K562 (cell line): ENCODE data around the gene TBX1. TPM values are rescaled to one million over a fixed set of nuclear protein-coding genes. Genes with fewer than 3 reads are reported as not detected.

Experiments
- ATAC-seq: fragments of 200-7000 bp; cut with Tn5 transposase; 3 replicates; pipeline ENCODE4 v1.9.1; 2020; ENCODE audit warnings: moderate library complexity
- BruUV-seq: library from RNA; stranded (reverse); fragments of 400-500 nt; replicated peaks from 2 replicates; lab custom pipeline; 2021; lab: Mats Ljungman, UMichigan
- CTCF ChIA-PET: fragments of 300-600 bp; formaldehyde crosslinking; extraction: SDS; loops from one replicate; lab custom pipeline; 2021; ENCODE audit warnings: low intra/inter-chr PET ratio; lab: Yijun Ruan, JAX
- POLR2A ChIA-PET: fragments of 300-600, 350-650 bp; sonication (Branson Sonifier 250); formaldehyde crosslinking; extraction: SDS; loops from one replicate; lab custom pipeline; 2021; ENCODE audit warnings: antibody characterized with exemption, inconsistent platforms; lab: Yijun Ruan, JAX
- DNase-seq, 4 experiments: peaks; one replicate each; pipeline versions ENCODE4 v3.0.0 to v3.0.0-alpha.2; 2011 to 2018; ENCODE audit warnings: low spot score in 3 of 4, mixed read lengths in 3 of 4; ENCODE audit errors: extremely low read depth in 1 of 4
- FAIRE-seq: peaks from 2 replicates; lab custom pipeline; 2011; peaks lifted over from hg19 to GRCh38; lab: Jason Lieb, UNC
- H2AFZ ChIP-seq: 2 replicates; pipeline ENCODE4 v1.6.0; 2011; ENCODE audit warnings: low read depth, low read length, control low read depth, inconsistent platforms
- H3K27ac ChIP-seq: fragments of 200-600 bp; 3 replicates; pipeline ENCODE4 v1.8.0; 2011; ENCODE audit warnings: low read depth, mild to moderate bottlenecking, control low read depth, inconsistent platforms, low read length, moderate library complexity, mixed read lengths; ENCODE audit errors: extremely low read depth
- H3K27me3 ChIP-seq, 2 experiments: fragments of 300-600 bp in 1 of 2; 2 replicates in 1 of 2; 3 replicates in 1 of 2; pipeline versions ENCODE4 v1.6.0 to v1.8.0; 2011; ENCODE audit warnings: inconsistent platforms in 2 of 2, low read length in 2 of 2, mild to moderate bottlenecking in 1 of 2, mixed read lengths in 1 of 2, moderate library complexity in 1 of 2; ENCODE audit not compliant: control insufficient read depth in 2 of 2, insufficient read depth in 2 of 2
- H3K36me3 ChIP-seq: fragments of 300-600 bp; 3 replicates; pipeline ENCODE4 v1.8.0; 2011; ENCODE audit warnings: mild to moderate bottlenecking, low read length, inconsistent platforms; ENCODE audit not compliant: control insufficient read depth, insufficient read depth
- H3K4me1 ChIP-seq, 2 experiments: fragments of 200-600 bp in 1 of 2; replicated peaks in 1 of 2; 2 replicates in 1 of 2; 3 replicates in 1 of 2; pipeline versions ENCODE4 v1.5.1 to v1.8.0; 2011; ENCODE audit warnings: inconsistent platforms in 2 of 2, low read length in 2 of 2, mild to moderate bottlenecking in 1 of 2, mixed read lengths in 1 of 2, moderate library complexity in 1 of 2; ENCODE audit not compliant: control insufficient read depth in 2 of 2, insufficient read depth in 2 of 2
- H3K4me2 ChIP-seq: 2 replicates; pipeline ENCODE4 v1.6.1; 2011; ENCODE audit warnings: low read length, control low read depth, inconsistent platforms, mixed read lengths; ENCODE audit not compliant: insufficient read depth
- H3K4me3 ChIP-seq: fragments of 200-600 bp; sonication (generic), shearing (Covaris generic); 2 replicates; pipeline ENCODE4 v1.5.1; 2016; ENCODE audit warnings: control low read depth, inconsistent platforms
- H3K79me2 ChIP-seq: fragments of 200-600 bp; 3 replicates; pipeline ENCODE4 v1.8.0; 2011; ENCODE audit warnings: low read length, inconsistent platforms; ENCODE audit not compliant: control insufficient read depth, insufficient read depth
- H3K9ac ChIP-seq, 2 experiments: 2 replicates each; pipeline versions ENCODE4 v1.6.0 to v1.6.1; 2011; ENCODE audit warnings: low read depth in 2 of 2, low read length in 2 of 2, control low read depth in 1 of 2, inconsistent platforms in 1 of 2, mild to moderate bottlenecking in 1 of 2, mixed read lengths in 1 of 2; ENCODE audit not compliant: insufficient read depth in 1 of 2
- H3K9me1 ChIP-seq: one replicate; pipeline ENCODE4 v1.6.0; 2011; ENCODE audit warnings: inconsistent platforms, mild to moderate bottlenecking, low read length, moderate library complexity; ENCODE audit not compliant: control insufficient read depth, insufficient read depth
- H3K9me3 ChIP-seq: replicated peaks from 2 replicates; pipeline ENCODE4 v1.5.1; 2011; ENCODE audit warnings: low read depth, low read length, inconsistent platforms; ENCODE audit not compliant: control insufficient read depth, insufficient read depth
- H4K20me1 ChIP-seq: replicated peaks from 2 replicates; pipeline ENCODE4 v1.6.1; 2011; ENCODE audit warnings: low read length, inconsistent platforms, mixed read lengths; ENCODE audit not compliant: control insufficient read depth, insufficient read depth
- ARID2 ChIP-seq: fragments of 450-650 bp; IDR thresholded peaks from 2 replicates; pipeline ENCODE4 v1.6.1; 2017; ENCODE audit warnings: antibody characterized with exemption, mild to moderate bottlenecking
- BRD4 ChIP-seq: fragments of 200-600 bp; sonication (generic); IDR thresholded peaks from 2 replicates; pipeline ENCODE4 v1.6.1; 2017; ENCODE audit warnings: inconsistent platforms
- CBX5 ChIP-seq: IDR thresholded peaks from 2 replicates; pipeline ENCODE4 v1.6.1; 2014; ENCODE audit warnings: low read depth, borderline replicate concordance
- EGR1 ChIP-seq: fragments of 450-650 bp; conservative IDR thresholded peaks from 2 replicates; pipeline ENCODE4 v1.6.1; 2017; ENCODE audit warnings: mild to moderate bottlenecking
- GTF2F1 ChIP-seq: IDR thresholded peaks from 2 replicates; pipeline ENCODE4 v1.6.1; 2011; ENCODE audit warnings: low read depth, low read length, improper control_type of control experiment
- HDAC6 ChIP-seq: IDR thresholded peaks from 2 replicates; pipeline ENCODE4 v1.6.1; 2012; ENCODE audit warnings: low read depth, mild to moderate bottlenecking, control low read depth, inconsistent platforms, low read length, moderate library complexity
- IRF2 ChIP-seq: sonication (generic); formaldehyde crosslinking; IDR thresholded peaks from 2 replicates; pipeline ENCODE4 v1.8.1; 2022; ENCODE audit warnings: mild to moderate bottlenecking, missing genetic modification reagents
- LEF1 ChIP-seq: fragments of 450-650 bp; IDR thresholded peaks from 2 replicates; pipeline ENCODE4 v1.6.1; 2016; ENCODE audit warnings: mild to moderate bottlenecking
- MEF2A ChIP-seq: IDR thresholded peaks from 2 replicates; pipeline ENCODE4 v1.6.1; 2011; ENCODE audit warnings: low read depth, mild to moderate bottlenecking, low read length, moderate library complexity; ENCODE audit not compliant: control insufficient read depth
- MTA1 ChIP-seq: fragments of 450-650 bp; IDR thresholded peaks from 2 replicates; pipeline ENCODE4 v1.6.1; 2017; ENCODE audit warnings: borderline replicate concordance
- MXD1 ChIP-seq: fragments of 250-450 bp; sonication (Bioruptor Pico); IDR thresholded peaks from 2 replicates; pipeline ENCODE4 v1.8.0; 2021; ENCODE audit warnings: borderline replicate concordance, mild to moderate bottlenecking, moderate library complexity; ENCODE audit not compliant: poor library complexity, severe bottlenecking
- MYC ChIP-seq, 2 experiments: fragments of 250-450 bp in 1 of 2; sonication (Bioruptor Pico) in 1 of 2; IDR thresholded peaks; 2 replicates each; pipeline versions ENCODE4 v1.5.1 to v1.6.1; 2012 to 2021; ENCODE audit warnings: low read depth in 2 of 2, borderline replicate concordance in 1 of 2, improper control_type of control experiment in 1 of 2, low read length in 1 of 2, mild to moderate bottlenecking in 1 of 2, moderate library complexity in 1 of 2
- NR2F6 ChIP-seq: fragments of 450-650 bp; formaldehyde crosslinking; IDR thresholded peaks from 2 replicates; pipeline ENCODE4 v1.4.0; 2020; ENCODE audit warnings: mild to moderate bottlenecking
- POU5F1 ChIP-seq: fragments of 150-350 bp; IDR thresholded peaks from 2 replicates; pipeline ENCODE4 v1.6.1; 2014; ENCODE audit warnings: borderline replicate concordance, low read length, low read depth, mild to moderate bottlenecking; ENCODE audit not compliant: partially characterized antibody
- SLC30A9 ChIP-seq: fragments of 250-450 bp; sonication (Bioruptor Pico); IDR thresholded peaks from 2 replicates; pipeline ENCODE4 v1.8.0; 2022; ENCODE audit warnings: mild to moderate bottlenecking, moderate library complexity
- SMARCA4 ChIP-seq: fragments of 450-650 bp; IDR thresholded peaks from 2 replicates; pipeline ENCODE4 v1.6.1; 2016
- STAT5B ChIP-seq: fragments of 250-450 bp; sonication (Bioruptor Pico); IDR thresholded peaks from 2 replicates; pipeline ENCODE4 v1.8.0; 2021; ENCODE audit warnings: mild to moderate bottlenecking, inconsistent platforms
- SUPT5H ChIP-seq: fragments of 450-650 bp; IDR thresholded peaks from 2 replicates; pipeline ENCODE4 v1.6.1; 2016
- ZNF140 ChIP-seq: fragments of 250-450 bp; sonication (Bioruptor Pico); IDR thresholded peaks from 2 replicates; pipeline ENCODE4 v1.8.0; 2021; ENCODE audit warnings: moderate library complexity, mild to moderate bottlenecking, inconsistent platforms
- ZNF217 ChIP-seq: sonication (generic); formaldehyde crosslinking; IDR thresholded peaks from 2 replicates; pipeline ENCODE4 v1.8.0; 2022; ENCODE audit warnings: mild to moderate bottlenecking, missing genetic modification reagents
- ZNF280A ChIP-seq: fragments of 450-650 bp; IDR thresholded peaks from 2 replicates; pipeline ENCODE4 v1.6.1; 2018; ENCODE audit warnings: mild to moderate bottlenecking, low read depth; ENCODE audit not compliant: partially characterized antibody
- ZNF644 ChIP-seq: fragments of 200-800 bp; sonication (Bioruptor generic); IDR thresholded peaks from 2 replicates; pipeline ENCODE4 v1.6.1; 2016; ENCODE audit warnings: low read depth, missing genetic modification characterization, missing compliant biosample characterization
- WGBS: fragments of 100-300 bp; shearing (Covaris generic); methylation state at CpG from one replicate; pipeline ENCODE4 v1.1.6; 2016; ENCODE audit warnings: low coverage, mixed read lengths; ENCODE audit not compliant: insufficient coverage; ENCODE audit errors: missing lambda C conversion rate; 5-methylcytosine and 5-hydroxymethylcytosine counted together
- in situ Hi-C: fragments of 300-500 bp; cut with MboI; formaldehyde crosslinking; loops from 4 replicates; pipeline ENCODE4 v1.15.0; 2018; ENCODE audit warnings: inconsistent platforms, mixed read lengths
- intact Hi-C: fragments of 100-400 bp; cut with micrococcal nuclease; formaldehyde crosslinking; loops from 2 replicates; pipeline ENCODE4 v1.14.2; 2022
- polyA plus RNA-seq, 8 experiments: library from polyadenylated mRNA; depleted of rRNA in 4 of 8; stranded (reverse) in 5 of 8; unstranded in 3 of 8; fragments of >200 nt; fragmentation: Nextera tagmentation in 2 of 8; fragmentation: Illumina TruSeq in 1 of 8; extraction: Ambion mirVana in 2 of 8; extraction: Trizol in 1 of 8; gene quantifications; 2 replicates each; pipeline versions ENCODE4 v1.2.1 to v1.2.3, GENCODE V29; 2011 to 2014; ENCODE audit warnings: inconsistent platforms in 1 of 8, missing spikeins in 1 of 8
- total RNA-seq, 7 experiments: library from RNA; depleted of rRNA in 6 of 7; stranded (reverse); fragments of >200 nt in 6 of 7; fragmentation: Illumina TruSeq in 2 of 7; extraction: Trizol in 2 of 7; gene quantifications; 2 replicates each; pipeline versions ENCODE4 v1.2.1 to v1.2.3, GENCODE V29; 2011 to 2021; ENCODE audit warnings: low replicate concordance in 1 of 7

The TBX1 gene
- total and polyA plus RNA-seq, 9 of the 15 experiments (the other 6 are each of a cell fraction or from before 2014, with no cell fraction given): 0.07 to 35.0 (median 3.9) TPM

GRCh38 chr22:19720150-19720827 lies 40.3 kb upstream of the TBX1 start:
- Histone ChIP-seq H3K4me1 (peaks cover 61 to 100% of the 10 kb centered on the region in 2 experiments), H3K27me3 (no peaks in the 10 kb centered on the region), H3K9ac (peak overlapping the region in 1 of 2 experiments; percentile 98; a peak in 2 of 4 replicates), H3K79me2 (peaks cover 51% of the 10 kb centered on the region), H3K9me3 (0 out of 2 replicates have a peak, but pooled peaks cover 2% of the 10 kb centered on the region), H3K4me3 (no peak overlapping the region), H3K36me3 (peaks cover 40% of the 10 kb centered on the region), H3K4me2 (no peak overlapping the region), H4K20me1 (peaks cover 42% of the 10 kb centered on the region), H3K9me1 (peaks cover 27% of the 10 kb centered on the region), H2AFZ (no peak overlapping the region), H3K27ac (no peak overlapping the region; the same call in 2 of the 3 replicates)
- CTCF ChIA-PET: interaction anchor here (2.4 kb wide), 1 partner anchor 90 kb away, joined by 12 read pairs; no protein-coding TSS in a partner anchor
- ATAC-seq: no peak
- FAIRE-seq: no peak
- in situ Hi-C loops (loop anchor here (10.0 kb wide), 1 partner anchor 395 kb away; the partner anchor contains the start of genes RANBP1 and TRMT2A), intact Hi-C loops (loop anchor here (5.0 kb wide), 1 partner anchor 423 kb away; no protein-coding TSS in a partner anchor)
- no peak for DNase-seq
- POLR2A ChIA-PET: interaction anchor here (0.5 to 2.7 kb wide), 28 partner anchors 10 to 1054 kb away, joined by 3 to 8 read pairs (median 4); partner anchors contain the start of gene SERPIND1
- BruUV-seq: no TSS peak
- WGBS: 92% methylated on average over 26 of the region's 26 CpGs
- TF ChIP-seq ZNF140 (CRISPR knock-in tag): no peak
- 0 out of 2 replicates have a peak, but pooled peaks have one; percentile 27 for TF ChIP-seq ARID2
- no peak for TF ChIP-seq SMARCA4
- TF ChIP-seq SLC30A9 (CRISPR knock-in tag): no peak
- TF ChIP-seq EGR1: no peak
- no peak for TF ChIP-seq STAT5B
- no peak for TF ChIP-seq MYC (IDR thresholded peaks at IDR 0.05; ENCODE audit: low read depth, low read length)
- TF ChIP-seq MYC (CRISPR knock-in tag; IDR thresholded peaks at IDR 0.05; ENCODE audit: borderline replicate concordance, low read depth): no peak
- TF ChIP-seq MEF2A: no peak
- TF ChIP-seq SUPT5H: 0 out of 2 replicates have a peak, but pooled peaks have one; percentile 14
- no peak for TF ChIP-seq ZNF644 (tag)
- TF ChIP-seq HDAC6: 0 out of 2 replicates have a peak, but pooled peaks have one; percentile 26
- no peak for TF ChIP-seq IRF2 (CRISPR knock-in tag)
- TF ChIP-seq MXD1: peak; percentile 64
- no peak for TF ChIP-seq POU5F1
- no peak for TF ChIP-seq MTA1
- no peak for TF ChIP-seq NR2F6 (CRISPR knock-in tag)
- TF ChIP-seq BRD4: no peak
- TF ChIP-seq ZNF280A: peak; percentile 13
- no peak for TF ChIP-seq ZNF217 (CRISPR knock-in tag)
- TF ChIP-seq LEF1: no peak
- no peak for TF ChIP-seq GTF2F1
- no peak for TF ChIP-seq CBX5
